ENCODE data around the gene TMEM164.

Gene TMEM164

GRCh38 chrX:110086162-110086915 is 83.4 kb downstream of the TMEM164 start:
- DNase-seq: no peak

GRCh38 chrX:110086916-110087484 is 84.1 kb downstream of the TMEM164 start:
- DNase-seq: no peak

GRCh38 chrX:110087485-110088356 is 84.8 kb downstream of the TMEM164 start:
- no peak for DNase-seq

- no peak for DNase-seq
Observed at GRCh38 chrX:110089656-110090403, 86.9 kb downstream of the TMEM164 start.

- no peak for DNase-seq
Observed at GRCh38 chrX:110097920-110098319, 95.0 kb downstream of the TMEM164 start.

GRCh38 chrX:110103344-110103743 is 100.4 kb downstream of the TMEM164 start:
- DNase-seq: no peak

GRCh38 chrX:110104078-110104477 is 101.2 kb downstream of the TMEM164 start:
- DNase-seq: no peak

GRCh38 chrX:110108381-110108821 is 105.5 kb downstream of the TMEM164 start:
- no peak for DNase-seq

GRCh38 chrX:110114260-110114776 is 111.4 kb downstream of the TMEM164 start:
- no peak for DNase-seq

- no peak for DNase-seq
Observed at GRCh38 chrX:110116066-110116980, 113.4 kb downstream of the TMEM164 start.

GRCh38 chrX:110118530-110118929 is 115.6 kb downstream of the TMEM164 start:
- DNase-seq: no peak

GRCh38 chrX:110119480-110119879 is 116.6 kb downstream of the TMEM164 start:
- DNase-seq: no peak

- DNase-seq: no peak
Observed at GRCh38 chrX:110120025-110120424, 117.1 kb downstream of the TMEM164 start.

GRCh38 chrX:110123331-110123782 is 120.4 kb downstream of the TMEM164 start:
- no peak for DNase-seq

GRCh38 chrX:110125446-110126162 is 122.7 kb downstream of the TMEM164 start:
- DNase-seq: no peak

GRCh38 chrX:110131031-110131430 is 128.1 kb downstream of the TMEM164 start:
- DNase-seq: no peak

- no peak for DNase-seq
Observed at GRCh38 chrX:110132450-110133114, 129.7 kb downstream of the TMEM164 start.

- DNase-seq: no peak
Observed at GRCh38 chrX:110133735-110134370, 130.9 kb downstream of the TMEM164 start.

- DNase-seq: no peak
Observed at GRCh38 chrX:110135618-110136017, 132.7 kb downstream of the TMEM164 start.

GRCh38 chrX:110136136-110136535 is 133.2 kb downstream of the TMEM164 start:
- DNase-seq: no peak

Measured in activated naive CD4-positive, alpha-beta T cell treated with Interleukin-2 at 50 U/mL for 16 hours (primary cell).